SK-N-SH (cell line): Measurements from ENCODE around the gene PTPRG.

Source experiments
- ELF1 ChIP-seq: IDR thresholded peaks from 2 replicates; pipeline ENCODE4 v1.4.0; 2012
- EP300 ChIP-seq, 2 experiments: IDR thresholded peaks; 2 replicates each; pipeline versions ENCODE4 v1.4.0 to v1.6.1; 2012; ENCODE audit warnings: borderline replicate concordance in 1 of 2, low read depth in 1 of 2, low read length in 1 of 2
- EZH2phosphoT487 ChIP-seq: fragments of 200-600 bp; sonication (generic); IDR thresholded peaks from 2 replicates; pipeline ENCODE4 v1.6.1; 2017; ENCODE audit warnings: low read depth, mixed run types, mild to moderate bottlenecking, antibody characterized with exemption, moderate library complexity, borderline replicate concordance
- JUND ChIP-seq: IDR thresholded peaks from 2 replicates; pipeline ENCODE4 v1.4.0; 2012
- MEF2A ChIP-seq: IDR thresholded peaks from 2 replicates; pipeline ENCODE4 v1.4.0; 2012; ENCODE audit warnings: low read depth, borderline replicate concordance
- POLR2AphosphoS5 ChIP-seq: IDR thresholded peaks from 2 replicates; pipeline ENCODE4 v1.6.1; 2012; ENCODE audit warnings: low read depth, low read length
- RFX5 ChIP-seq: IDR thresholded peaks from 2 replicates; pipeline ENCODE4 v1.6.1; 2012; ENCODE audit warnings: mild to moderate bottlenecking, improper control_type of control experiment, low read length
- SIN3A ChIP-seq: IDR thresholded peaks from 2 replicates; pipeline ENCODE4 v1.6.1; 2012; ENCODE audit warnings: low read depth, mild to moderate bottlenecking, low read length, moderate library complexity, borderline replicate concordance
- USF1 ChIP-seq: IDR thresholded peaks from 2 replicates; pipeline ENCODE4 v1.4.0; 2012; ENCODE audit warnings: low read depth, borderline replicate concordance
- USF2 ChIP-seq: fragments of 150-350 bp; IDR thresholded peaks from 2 replicates; pipeline ENCODE4 v1.6.1; 2017; ENCODE audit warnings: antibody characterized with exemption, low read length, low read depth, borderline replicate concordance
- YY1 ChIP-seq: IDR thresholded peaks from 2 replicates; pipeline ENCODE4 v1.4.0; 2012; ENCODE audit warnings: low read depth, mild to moderate bottlenecking
- TF ChIP-seq, protein P1 (sequence below): fragments of 200-600 bp; sonication (generic); IDR thresholded peaks from 2 replicates; pipeline ENCODE4 v1.6.1; 2017; ENCODE audit warnings: antibody characterized with exemption, mild to moderate bottlenecking, moderate library complexity
- TF ChIP-seq, protein P2 (sequence below): IDR thresholded peaks from 2 replicates; pipeline ENCODE4 v1.6.1; 2012; ENCODE audit warnings: mild to moderate bottlenecking, low read depth, low read length, moderate library complexity

DNA sequence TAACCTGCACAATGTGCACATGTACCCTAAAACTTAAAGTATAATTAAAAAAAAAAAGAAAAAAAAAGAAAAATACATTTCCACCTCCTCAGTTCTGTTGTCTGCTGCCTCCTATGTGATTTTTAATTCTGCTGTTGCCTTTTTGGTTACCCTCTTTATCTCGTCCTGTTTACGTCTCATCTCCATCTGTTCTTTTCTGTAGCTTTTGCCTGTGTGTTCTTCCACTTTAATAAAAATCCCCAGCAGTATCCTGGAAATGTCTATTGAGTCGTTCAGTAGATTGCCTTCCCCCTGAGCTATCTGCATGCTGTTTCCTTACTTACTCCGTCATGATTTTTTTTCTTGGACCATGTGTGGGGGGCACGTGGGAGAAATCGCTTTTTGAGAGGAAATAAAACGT, 509.5 kb downstream of the PTPRG start:
- TF ChIP-seq USF1 (no peak), YY1 (no peak), MEF2A (no peak), SIN3A (no peak), ELF1 (no peak), EZH2phosphoT487 (no peak), USF2 (no peak), JUND (no peak), POLR2AphosphoS5 (no peak), RFX5 (no peak), EP300 (IDR thresholded peaks at IDR 0.05; ENCODE audit: borderline replicate concordance in 1 of 2, low read depth in 1 of 2, low read length in 1 of 2) (no peak)
- TF ChIP-seq, protein P1, sequence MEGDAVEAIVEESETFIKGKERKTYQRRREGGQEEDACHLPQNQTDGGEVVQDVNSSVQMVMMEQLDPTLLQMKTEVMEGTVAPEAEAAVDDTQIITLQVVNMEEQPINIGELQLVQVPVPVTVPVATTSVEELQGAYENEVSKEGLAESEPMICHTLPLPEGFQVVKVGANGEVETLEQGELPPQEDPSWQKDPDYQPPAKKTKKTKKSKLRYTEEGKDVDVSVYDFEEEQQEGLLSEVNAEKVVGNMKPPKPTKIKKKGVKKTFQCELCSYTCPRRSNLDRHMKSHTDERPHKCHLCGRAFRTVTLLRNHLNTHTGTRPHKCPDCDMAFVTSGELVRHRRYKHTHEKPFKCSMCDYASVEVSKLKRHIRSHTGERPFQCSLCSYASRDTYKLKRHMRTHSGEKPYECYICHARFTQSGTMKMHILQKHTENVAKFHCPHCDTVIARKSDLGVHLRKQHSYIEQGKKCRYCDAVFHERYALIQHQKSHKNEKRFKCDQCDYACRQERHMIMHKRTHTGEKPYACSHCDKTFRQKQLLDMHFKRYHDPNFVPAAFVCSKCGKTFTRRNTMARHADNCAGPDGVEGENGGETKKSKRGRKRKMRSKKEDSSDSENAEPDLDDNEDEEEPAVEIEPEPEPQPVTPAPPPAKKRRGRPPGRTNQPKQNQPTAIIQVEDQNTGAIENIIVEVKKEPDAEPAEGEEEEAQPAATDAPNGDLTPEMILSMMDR, result no peak
- TF ChIP-seq, protein P2, sequence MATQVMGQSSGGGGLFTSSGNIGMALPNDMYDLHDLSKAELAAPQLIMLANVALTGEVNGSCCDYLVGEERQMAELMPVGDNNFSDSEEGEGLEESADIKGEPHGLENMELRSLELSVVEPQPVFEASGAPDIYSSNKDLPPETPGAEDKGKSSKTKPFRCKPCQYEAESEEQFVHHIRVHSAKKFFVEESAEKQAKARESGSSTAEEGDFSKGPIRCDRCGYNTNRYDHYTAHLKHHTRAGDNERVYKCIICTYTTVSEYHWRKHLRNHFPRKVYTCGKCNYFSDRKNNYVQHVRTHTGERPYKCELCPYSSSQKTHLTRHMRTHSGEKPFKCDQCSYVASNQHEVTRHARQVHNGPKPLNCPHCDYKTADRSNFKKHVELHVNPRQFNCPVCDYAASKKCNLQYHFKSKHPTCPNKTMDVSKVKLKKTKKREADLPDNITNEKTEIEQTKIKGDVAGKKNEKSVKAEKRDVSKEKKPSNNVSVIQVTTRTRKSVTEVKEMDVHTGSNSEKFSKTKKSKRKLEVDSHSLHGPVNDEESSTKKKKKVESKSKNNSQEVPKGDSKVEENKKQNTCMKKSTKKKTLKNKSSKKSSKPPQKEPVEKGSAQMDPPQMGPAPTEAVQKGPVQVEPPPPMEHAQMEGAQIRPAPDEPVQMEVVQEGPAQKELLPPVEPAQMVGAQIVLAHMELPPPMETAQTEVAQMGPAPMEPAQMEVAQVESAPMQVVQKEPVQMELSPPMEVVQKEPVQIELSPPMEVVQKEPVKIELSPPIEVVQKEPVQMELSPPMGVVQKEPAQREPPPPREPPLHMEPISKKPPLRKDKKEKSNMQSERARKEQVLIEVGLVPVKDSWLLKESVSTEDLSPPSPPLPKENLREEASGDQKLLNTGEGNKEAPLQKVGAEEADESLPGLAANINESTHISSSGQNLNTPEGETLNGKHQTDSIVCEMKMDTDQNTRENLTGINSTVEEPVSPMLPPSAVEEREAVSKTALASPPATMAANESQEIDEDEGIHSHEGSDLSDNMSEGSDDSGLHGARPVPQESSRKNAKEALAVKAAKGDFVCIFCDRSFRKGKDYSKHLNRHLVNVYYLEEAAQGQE, result no peak
